Loucy (cell line): Measurements from ENCODE around the gene RANBP3.

Experiments
- H2AFZ ChIP-seq: fragments of 200-600 bp; sonication (generic); 2 replicates; pipeline ENCODE4 v1.6.0; 2016; ENCODE audit warnings: antibody characterized with exemption, mild to moderate bottlenecking, low read length, moderate library complexity
- H3F3A ChIP-seq: fragments of 200-600 bp; 2 replicates; pipeline ENCODE4 v1.6.0; 2016; ENCODE audit warnings: antibody characterized with exemption, low read depth, mild to moderate bottlenecking
- H3K27me3 ChIP-seq: fragments of 200-600 bp; sonication (generic); 2 replicates; pipeline ENCODE4 v1.6.1; 2014; ENCODE audit warnings: low read length, mild to moderate bottlenecking; ENCODE audit not compliant: insufficient read depth, poor library complexity, severe bottlenecking
- H3K36me3 ChIP-seq: fragments of 200-600 bp; sonication (generic); 2 replicates; pipeline ENCODE4 v1.6.1; 2016; ENCODE audit warnings: low read length; ENCODE audit not compliant: insufficient read depth
- H3K4me1 ChIP-seq: fragments of 200-600 bp; sonication (generic); 2 replicates; pipeline ENCODE4 v1.5.1; 2014; ENCODE audit warnings: low read length, mild to moderate bottlenecking; ENCODE audit not compliant: insufficient read depth, poor library complexity, severe bottlenecking
- H3K4me2 ChIP-seq: fragments of 200-600 bp; sonication (generic); 2 replicates; pipeline ENCODE4 v1.6.0; 2014; ENCODE audit warnings: antibody characterized with exemption, low read length, low read depth, mild to moderate bottlenecking; ENCODE audit not compliant: poor library complexity, severe bottlenecking
- H3K4me3 ChIP-seq: fragments of 200-600 bp; sonication (generic); 2 replicates; pipeline ENCODE4 v1.5.1; 2014; ENCODE audit warnings: low read length, mild to moderate bottlenecking, mixed read lengths; ENCODE audit not compliant: poor library complexity, severe bottlenecking
- H3K79me2 ChIP-seq: fragments of 200-600 bp; sonication (generic); 2 replicates; pipeline ENCODE4 v1.6.1; 2014; ENCODE audit warnings: low read length; ENCODE audit not compliant: insufficient read depth
- H3K9ac ChIP-seq: fragments of 200-600 bp; sonication (generic); 2 replicates; pipeline ENCODE4 v1.6.0; 2014; ENCODE audit warnings: mild to moderate bottlenecking, low read depth, low read length, moderate library complexity; ENCODE audit not compliant: poor library complexity, severe bottlenecking
- H3K9me2 ChIP-seq: fragments of 200-600 bp; sonication (generic); replicated peaks from 2 replicates; pipeline ENCODE4 v1.6.1; 2016; ENCODE audit warnings: low read depth, low read length, mixed read lengths
- H3K9me3 ChIP-seq: fragments of 200-600 bp; sonication (generic); 2 replicates; pipeline ENCODE4 v1.6.1; 2014; ENCODE audit warnings: mild to moderate bottlenecking, antibody characterized with exemption, low read length, low read depth; ENCODE audit not compliant: insufficient read depth
- H4K20me1 ChIP-seq: fragments of 200-600 bp; sonication (generic); 2 replicates; pipeline ENCODE4 v1.6.0; 2014; ENCODE audit warnings: antibody characterized with exemption, low read length, mild to moderate bottlenecking; ENCODE audit not compliant: insufficient read depth, poor library complexity, severe bottlenecking
- CTCF ChIP-seq: fragments of 200-600 bp; sonication (generic); conservative IDR thresholded peaks from 2 replicates; pipeline ENCODE4 v1.5.1; 2014; ENCODE audit warnings: mild to moderate bottlenecking, antibody characterized with exemption, low read length
- EZH2phosphoT487 ChIP-seq: fragments of 200-600 bp; IDR thresholded peaks from 2 replicates; pipeline ENCODE4 v1.6.1; 2018; ENCODE audit warnings: antibody characterized with exemption, mild to moderate bottlenecking, moderate library complexity, borderline replicate concordance

RANBP3 gene

GRCh38 chr19:5937550-5937949 is 40.4 kb downstream of the RANBP3 start:
- H2AFZ ChIP-seq = no peak overlapping the region
- no peaks in the 10 kb centered on the region for H3K27me3 ChIP-seq
- no peaks in the 10 kb centered on the region for H4K20me1 ChIP-seq
- H3F3A ChIP-seq = no peaks in the 10 kb centered on the region
- no peak overlapping the region for H3K4me2 ChIP-seq
- no peak overlapping the region for H3K9ac ChIP-seq
- H3K4me1 ChIP-seq = no peaks in the 10 kb centered on the region
- H3K36me3 ChIP-seq = peaks cover 72% of the 10 kb centered on the region; the same call in 1 of the 2 replicates
- no peaks in the 10 kb centered on the region for H3K9me3 ChIP-seq
- TF ChIP-seq CTCF = no peak
- no peak for TF ChIP-seq EZH2phosphoT487
- no peaks in the 10 kb centered on the region for H3K9me2 ChIP-seq
- peaks cover 22% of the 10 kb centered on the region; the same call in 1 of the 2 replicates for H3K79me2 ChIP-seq
- no peak overlapping the region for H3K4me3 ChIP-seq

GRCh38 chr19:5936292-5936592 is 41.7 kb downstream of the RANBP3 start:
- no peak overlapping the region for H3K4me3 ChIP-seq
- H3K9ac ChIP-seq = no peak overlapping the region
- no peaks in the 10 kb centered on the region for H3F3A ChIP-seq
- no peaks in the 10 kb centered on the region for H3K27me3 ChIP-seq
- TF ChIP-seq CTCF = no peak
- TF ChIP-seq EZH2phosphoT487 = no peak
- no peaks in the 10 kb centered on the region for H3K9me2 ChIP-seq
- peaks cover 13% of the 10 kb centered on the region; the same call in 1 of the 2 replicates for H3K79me2 ChIP-seq
- no peaks in the 10 kb centered on the region for H3K4me1 ChIP-seq
- no peaks in the 10 kb centered on the region for H3K9me3 ChIP-seq
- no peak overlapping the region for H3K4me2 ChIP-seq
- peaks cover 80% of the 10 kb centered on the region; the same call in 1 of the 2 replicates for H3K36me3 ChIP-seq
- no peaks in the 10 kb centered on the region for H4K20me1 ChIP-seq
- no peak overlapping the region for H2AFZ ChIP-seq

GRCh38 chr19:5935473-5936291 is 42.3 kb downstream of the RANBP3 start:
- Histone ChIP-seq H3K27me3 (no peaks in the 10 kb centered on the region), H3K4me2 (no peak overlapping the region), H3K9ac (no peak overlapping the region), H3K9me3 (no peaks in the 10 kb centered on the region), H3K36me3 (peaks cover 80% of the 10 kb centered on the region; the same call in 1 of the 2 replicates), H2AFZ (no peak overlapping the region), H3K79me2 (peaks cover 8% of the 10 kb centered on the region; the same call in 1 of the 2 replicates), H3K9me2 (no peaks in the 10 kb centered on the region), H4K20me1 (no peaks in the 10 kb centered on the region), H3F3A (no peaks in the 10 kb centered on the region), H3K4me3 (no peak overlapping the region), H3K4me1 (no peaks in the 10 kb centered on the region)
- TF ChIP-seq EZH2phosphoT487 (no peak), CTCF (no peak)
